SK-N-SH (cell line): ENCODE data around the gene SLC3A2. TPM values are rescaled to one million over a fixed set of nuclear protein-coding genes. Genes with fewer than 3 reads are reported as not detected.

Experiments used
- CTCF ChIA-PET: fragments of 300-600, 350-600 bp; formaldehyde crosslinking; extraction: SDS; loops from one replicate; lab custom pipeline; 2021; lab: Yijun Ruan, JAX
- POLR2A ChIA-PET: fragments of 350-600 bp; sonication (Branson Sonifier 250); formaldehyde crosslinking; extraction: SDS; loops from one replicate; lab custom pipeline; 2020; ENCODE audit warnings: antibody characterized with exemption, inconsistent platforms; lab: Yijun Ruan, JAX
- DNase-seq: peaks from one replicate; pipeline ENCODE4 v3.0.0; 2012
- H2AFZ ChIP-seq: fragments of 200-600 bp; sonication (generic); 2 replicates; pipeline ENCODE4 v1.8.1; 2016; ENCODE audit warnings: antibody characterized with exemption, mild to moderate bottlenecking, low read depth
- H3F3A ChIP-seq: fragments of 200-600 bp; sonication (generic); replicated peaks from 2 replicates; pipeline ENCODE3; 2016; ENCODE audit warnings: antibody characterized with exemption, mild to moderate bottlenecking; ENCODE audit not compliant: insufficient read depth
- H3K27ac ChIP-seq, 2 experiments: fragments of 200-500 bp in 1 of 2; fragments of 200-600 bp in 1 of 2; sonication (Bioruptor generic) in 1 of 2; sonication (generic), shearing (Covaris generic) in 1 of 2; 2 replicates each; pipeline versions ENCODE4 v1.5.1 to v1.6.1; 2014 to 2016; ENCODE audit warnings: low read depth in 2 of 2, inconsistent platforms in 1 of 2, low read length in 1 of 2, mild to moderate bottlenecking in 1 of 2, mixed read lengths in 1 of 2
- H3K27me3 ChIP-seq: fragments of 200-600 bp; sonication (generic), shearing (Covaris generic); 2 replicates; pipeline ENCODE4 v1.6.1; 2016; ENCODE audit warnings: mixed run types; ENCODE audit not compliant: insufficient read depth
- H3K36me3 ChIP-seq, 2 experiments: fragments of 200-500 bp in 1 of 2; fragments of 200-600 bp in 1 of 2; sonication (Bioruptor generic) in 1 of 2; sonication (generic) in 1 of 2; replicated peaks in 1 of 2; 2 replicates each; pipeline versions ENCODE3 to v1.5.1; 2014 to 2016; ENCODE audit warnings: low read length in 1 of 2, mild to moderate bottlenecking in 1 of 2; ENCODE audit not compliant: insufficient read depth in 2 of 2, control insufficient read depth in 1 of 2
- H3K4me1 ChIP-seq, 2 experiments: fragments of 200-500 bp in 1 of 2; fragments of 200-600 bp in 1 of 2; sonication (Bioruptor generic) in 1 of 2; sonication (generic), shearing (Covaris generic) in 1 of 2; 2 replicates each; pipeline versions ENCODE4 v1.5.1 to v1.6.1; 2014 to 2016; ENCODE audit warnings: low read depth in 1 of 2, low read length in 1 of 2, mixed run types in 1 of 2; ENCODE audit not compliant: insufficient read depth in 2 of 2, control insufficient read depth in 1 of 2
- H3K4me2 ChIP-seq: fragments of 200-600 bp; sonication (generic), shearing (Covaris generic); 2 replicates; pipeline ENCODE4 v1.6.1; 2017; ENCODE audit warnings: mixed run types
- H3K4me3 ChIP-seq, 2 experiments: fragments of 200-500 bp in 1 of 2; fragments of 200-600 bp in 1 of 2; sonication (Bioruptor generic) in 1 of 2; sonication (generic), shearing (Covaris generic) in 1 of 2; 2 replicates each; pipeline versions ENCODE4 v1.5.1 to v1.8.1; 2014 to 2016; ENCODE audit warnings: low read depth in 2 of 2, inconsistent platforms in 1 of 2, low read length in 1 of 2, mild to moderate bottlenecking in 1 of 2, mixed read lengths in 1 of 2, moderate library complexity in 1 of 2
- H3K79me2 ChIP-seq: fragments of 200-600 bp; sonication (generic); 2 replicates; pipeline ENCODE4 v1.8.1; 2017; ENCODE audit warnings: mild to moderate bottlenecking; ENCODE audit not compliant: insufficient read depth
- H3K9ac ChIP-seq: fragments of 200-600 bp; sonication (generic); 2 replicates; pipeline ENCODE4 v1.6.1; 2017; ENCODE audit warnings: mixed run types
- H3K9me2 ChIP-seq: fragments of 200-600 bp; sonication (generic); 2 replicates; pipeline ENCODE4 v1.6.1; 2017; ENCODE audit warnings: mixed run types
- H3K9me3 ChIP-seq: fragments of 200-600 bp; sonication (generic); 2 replicates; pipeline ENCODE4 v1.6.1; 2017; ENCODE audit warnings: mixed run types, mild to moderate bottlenecking, moderate library complexity
- H4K20me1 ChIP-seq: fragments of 200-600 bp; sonication (generic); 2 replicates; pipeline ENCODE4 v1.6.1; 2017; ENCODE audit warnings: mild to moderate bottlenecking, mixed run types; ENCODE audit not compliant: insufficient read depth
- EP300 ChIP-seq, 2 experiments: IDR thresholded peaks; 2 replicates each; pipeline versions ENCODE4 v1.4.0 to v1.6.1; 2012; ENCODE audit warnings: borderline replicate concordance in 1 of 2, low read depth in 1 of 2, low read length in 1 of 2
- EZH2phosphoT487 ChIP-seq: fragments of 200-600 bp; sonication (generic); IDR thresholded peaks from 2 replicates; pipeline ENCODE4 v1.6.1; 2017; ENCODE audit warnings: low read depth, mixed run types, mild to moderate bottlenecking, antibody characterized with exemption, moderate library complexity, borderline replicate concordance
- GABPA ChIP-seq: IDR thresholded peaks from 2 replicates; pipeline ENCODE4 v1.4.0; 2012; ENCODE audit warnings: low read depth, mild to moderate bottlenecking
- GATA2 ChIP-seq: sonication (generic); formaldehyde crosslinking; IDR thresholded peaks from 2 replicates; pipeline ENCODE4 v1.5.0; 2020; ENCODE audit warnings: mild to moderate bottlenecking, missing genetic modification reagents
- JUND ChIP-seq: IDR thresholded peaks from 2 replicates; pipeline ENCODE4 v1.4.0; 2012
- NFIC ChIP-seq: IDR thresholded peaks from 2 replicates; pipeline ENCODE4 v1.4.0; 2012; ENCODE audit warnings: borderline replicate concordance
- POLR2AphosphoS5 ChIP-seq: IDR thresholded peaks from 2 replicates; pipeline ENCODE4 v1.6.1; 2012; ENCODE audit warnings: low read depth, low read length
- RCOR1 ChIP-seq: fragments of 150-350 bp; IDR thresholded peaks from 2 replicates; pipeline ENCODE4 v1.6.1; 2017; ENCODE audit warnings: antibody characterized with exemption, low read length
- RFX5 ChIP-seq: IDR thresholded peaks from 2 replicates; pipeline ENCODE4 v1.6.1; 2012; ENCODE audit warnings: mild to moderate bottlenecking, improper control_type of control experiment, low read length
- RXRA ChIP-seq: IDR thresholded peaks from 2 replicates; pipeline ENCODE4 v1.4.0; 2012; ENCODE audit warnings: low read depth, mild to moderate bottlenecking, borderline replicate concordance
- SIN3A ChIP-seq: IDR thresholded peaks from 2 replicates; pipeline ENCODE4 v1.6.1; 2012; ENCODE audit warnings: low read depth, mild to moderate bottlenecking, low read length, moderate library complexity, borderline replicate concordance
- SMC3 ChIP-seq: IDR thresholded peaks from 2 replicates; pipeline ENCODE4 v1.6.1; 2012; ENCODE audit warnings: low read depth, low read length, improper control_type of control experiment
- TCF12 ChIP-seq: IDR thresholded peaks from 2 replicates; pipeline ENCODE4 v1.4.0; 2012
- TEAD4 ChIP-seq: IDR thresholded peaks from 2 replicates; pipeline ENCODE4 v1.4.0; 2012; ENCODE audit warnings: mild to moderate bottlenecking, borderline replicate concordance; ENCODE audit not compliant: insufficient read depth
- YY1 ChIP-seq: IDR thresholded peaks from 2 replicates; pipeline ENCODE4 v1.4.0; 2012; ENCODE audit warnings: low read depth, mild to moderate bottlenecking
- ZBTB33 ChIP-seq: IDR thresholded peaks from 2 replicates; pipeline ENCODE4 v1.4.0; 2012; ENCODE audit warnings: low read depth, borderline replicate concordance
- WGBS: methylation state at CpG from one replicate; pipeline ENCODE4 v1.1.6; 2017; ENCODE audit warnings: low lambda C conversion rate; 5-methylcytosine and 5-hydroxymethylcytosine counted together
- polyA plus RNA-seq, 3 experiments: library from polyadenylated mRNA; depleted of rRNA; stranded (reverse); fragments of >200 nt; gene quantifications; 2 replicates each; pipeline ENCODE4 v1.2.3, GENCODE V29; 2012
- TF ChIP-seq, protein P1 (sequence below): IDR thresholded peaks from 2 replicates; pipeline ENCODE4 v1.4.0; 2012; ENCODE audit warnings: low read depth, borderline replicate concordance
- TF ChIP-seq, protein P2 (sequence below): IDR thresholded peaks from 2 replicates; pipeline ENCODE4 v1.4.0; 2012; ENCODE audit warnings: low read depth

Gene SLC3A2
- polyA plus RNA-seq, 1 of the 3 experiments (the other 2 are of a cell fraction): 308 TPM

DNA sequence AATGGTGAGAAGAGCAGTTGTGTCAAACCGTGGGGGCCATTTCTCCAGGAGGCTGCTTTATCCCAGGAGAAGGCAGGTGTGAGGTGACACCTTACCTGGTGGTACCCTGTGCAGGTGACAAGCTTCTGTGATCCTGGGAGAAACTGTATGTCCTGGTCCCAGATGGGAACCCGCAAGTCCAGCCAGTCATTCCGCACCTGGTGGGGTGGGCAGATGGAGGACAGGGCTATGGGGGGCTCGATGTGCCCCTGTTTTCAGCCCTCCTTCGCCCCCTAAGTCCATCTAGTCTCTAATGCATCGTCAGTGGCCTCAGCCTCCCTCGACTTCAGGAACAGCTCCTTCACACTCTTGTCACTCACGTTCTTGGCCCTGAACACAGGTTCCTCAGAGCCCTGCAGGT lies 45.4 kb upstream of the SLC3A2 start:
- Histone ChIP-seq H3K27ac (no peak overlapping the region), H2AFZ (no peak overlapping the region), H3K27me3 (no peaks in the 10 kb centered on the region), H4K20me1 (peaks cover 6% of the 10 kb centered on the region; the same call in 1 of the 2 replicates), H3K4me1 (peaks cover 7 to 27% of the 10 kb centered on the region in 2 experiments; a peak in 3 of 4 replicates), H3K4me3 (no peak overlapping the region), H3K9ac (no peak overlapping the region), H3K9me2 (no peaks in the 10 kb centered on the region), H3K79me2 (peaks cover 59% of the 10 kb centered on the region), H3K36me3 (peaks cover 23 to 32% of the 10 kb centered on the region in 2 experiments), H3F3A (peaks cover 14% of the 10 kb centered on the region), H3K9me3 (no peaks in the 10 kb centered on the region), H3K4me2 (no peak overlapping the region)
- DNase-seq: no peak
- 80% methylated on average over 6 of the region's 8 CpGs for WGBS
- ChIA-PET POLR2A (no interaction called here), CTCF (interaction anchor here (0.8 kb wide), 1 partner anchor 49 kb away, joined by 3 read pairs; no protein-coding TSS in a partner anchor)
- no peak for TF ChIP-seq SMC3
- TF ChIP-seq ZBTB33: no peak
- TF ChIP-seq TCF12: no peak
- TF ChIP-seq, protein P1, sequence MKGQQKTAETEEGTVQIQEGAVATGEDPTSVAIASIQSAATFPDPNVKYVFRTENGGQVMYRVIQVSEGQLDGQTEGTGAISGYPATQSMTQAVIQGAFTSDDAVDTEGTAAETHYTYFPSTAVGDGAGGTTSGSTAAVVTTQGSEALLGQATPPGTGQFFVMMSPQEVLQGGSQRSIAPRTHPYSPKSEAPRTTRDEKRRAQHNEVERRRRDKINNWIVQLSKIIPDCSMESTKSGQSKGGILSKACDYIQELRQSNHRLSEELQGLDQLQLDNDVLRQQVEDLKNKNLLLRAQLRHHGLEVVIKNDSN: no peak
- no peak for TF ChIP-seq RCOR1
- TF ChIP-seq GABPA: no peak
- no peak for TF ChIP-seq RXRA
- TF ChIP-seq SIN3A: no peak
- TF ChIP-seq GATA2 (CRISPR knock-in tag): no peak
- TF ChIP-seq, protein P2, sequence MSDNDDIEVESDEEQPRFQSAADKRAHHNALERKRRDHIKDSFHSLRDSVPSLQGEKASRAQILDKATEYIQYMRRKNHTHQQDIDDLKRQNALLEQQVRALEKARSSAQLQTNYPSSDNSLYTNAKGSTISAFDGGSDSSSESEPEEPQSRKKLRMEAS: no peak
- no peak for TF ChIP-seq JUND
- no peak for TF ChIP-seq EZH2phosphoT487

GRCh38 chr11:62839050-62839945 lies 41.4 kb upstream of the SLC3A2 start, which contains the start of gene WDR74:
TSS of gene WDR74 (minus strand) at chr11:62839590. CDS start at chr11:62839570, 20 bp downstream.
- H3K27me3 ChIP-seq: no peaks in the 10 kb centered on the region
- peaks cover 24% of the 10 kb centered on the region for H3F3A ChIP-seq
- H3K9ac ChIP-seq: peak within 1 kb of the TSS; percentile 82
- H3K4me1 ChIP-seq: peaks cover 13 to 15% of the 10 kb centered on the region in 2 experiments; a peak in 2 of 4 replicates
- H4K20me1 ChIP-seq: no peaks in the 10 kb centered on the region
- H2AFZ ChIP-seq: peak within 1 kb of the TSS; percentile 65
- peak within 1 kb of the TSS; percentile 81 to 97 for H3K4me3 ChIP-seq
- H3K79me2 ChIP-seq: peaks cover 44% of the 10 kb centered on the region
- H3K9me3 ChIP-seq: no peaks in the 10 kb centered on the region
- peak within 1 kb of the TSS; percentile 93 to 94 for H3K27ac ChIP-seq
- H3K9me2 ChIP-seq: no peaks in the 10 kb centered on the region
- peak; percentile 86 for DNase-seq
- under 1% methylated on average over 40 of the region's 62 CpGs for WGBS
- H3K4me2 ChIP-seq: peak within 1 kb of the TSS; percentile 84
- peaks cover 22 to 23% of the 10 kb centered on the region in 2 experiments for H3K36me3 ChIP-seq
- CTCF ChIA-PET: interaction anchor here (0.6 to 3.0 kb wide), 5 partner anchors 14 to 71 kb away, joined by 3 to 18 read pairs (median 3); partner anchors contain the start of gene TMEM179B
- POLR2A ChIA-PET: interaction anchor here (0.6 to 3.3 kb wide), 9 partner anchors 12 to 248 kb away, joined by 3 to 146 read pairs (median 13); partner anchors contain the start of genes C11orf98, CSKMT, SLC3A2 and TAF6L
- no peak for TF ChIP-seq GATA2 (CRISPR knock-in tag)
- peak; percentile 90 for TF ChIP-seq POLR2AphosphoS5
- TF ChIP-seq, protein P2: peak; percentile 100
- TF ChIP-seq RFX5: no peak
- TF ChIP-seq TEAD4: no peak
- TF ChIP-seq SIN3A: peak; percentile 99
- no peak for TF ChIP-seq NFIC
- peak; percentile 96 for TF ChIP-seq YY1
- TF ChIP-seq ZBTB33: peak; percentile 68; the same call in 1 of the 2 replicates
- TF ChIP-seq GABPA: peak; percentile 87
- TF ChIP-seq RCOR1: peak; percentile 55
- peak in 1 of 2 experiments; percentile 33; a peak in 1 of 4 replicates for TF ChIP-seq EP300 (IDR thresholded peaks at IDR 0.05; ENCODE audit: borderline replicate concordance in 1 of 2, low read depth in 1 of 2, low read length in 1 of 2)
